GM10847 (cell line): ENCODE data around the gene TEDC1.

ENCODE experiments used
- POLR2A ChIP-seq: IDR thresholded peaks from 2 replicates; pipeline ENCODE4 v1.6.1; 2011; ENCODE audit not compliant: insufficient read length; ENCODE audit errors: extremely low read depth

Gene TEDC1

GRCh38 chr14:105529569-105530284 lies 38.7 kb downstream of the TEDC1 start:
- TF ChIP-seq POLR2A: no peak

GRCh38 chr14:105530285-105531087 lies 39.4 kb downstream of the TEDC1 start:
- TF ChIP-seq POLR2A: no peak

GRCh38 chr14:105531088-105531893 lies 40.2 kb downstream of the TEDC1 start:
- no peak for TF ChIP-seq POLR2A

DNA sequence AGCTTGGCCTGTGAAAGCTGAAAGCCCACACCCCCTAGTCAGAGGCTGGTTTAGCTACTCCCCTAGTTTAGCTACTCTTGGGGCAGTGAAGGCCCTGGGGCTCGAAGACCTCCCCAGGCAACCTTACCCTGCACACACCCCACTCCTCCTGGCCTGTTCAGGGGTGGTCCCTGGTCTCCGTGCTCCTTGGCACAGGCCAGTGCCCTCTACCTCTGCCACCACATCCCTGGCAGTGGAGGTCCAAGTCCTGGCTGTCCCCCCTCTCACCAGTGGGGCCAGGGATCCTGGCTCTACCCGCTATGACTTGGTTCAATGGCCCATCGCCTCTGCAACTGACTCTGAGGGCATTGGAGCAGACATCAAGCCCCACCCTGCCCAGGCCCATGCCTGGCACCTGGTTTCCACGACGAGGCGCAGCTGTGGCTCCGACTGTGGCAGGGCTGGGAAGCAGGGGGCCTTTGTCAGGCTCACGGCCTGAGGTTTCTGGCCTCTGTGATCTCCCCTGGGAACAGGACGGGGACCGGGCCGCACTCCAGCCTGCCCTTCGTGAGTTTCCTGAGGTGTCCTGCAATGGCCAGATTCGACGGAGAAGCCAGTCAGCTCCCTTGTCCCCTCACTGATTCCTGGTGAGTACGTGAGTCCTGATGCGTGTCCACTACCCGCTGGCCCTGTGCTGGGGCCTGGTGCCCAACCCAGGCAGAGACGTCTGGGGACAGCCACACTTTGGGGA lies 41.0 kb downstream of the TEDC1 start:
- TF ChIP-seq POLR2A: no peak

DNA sequence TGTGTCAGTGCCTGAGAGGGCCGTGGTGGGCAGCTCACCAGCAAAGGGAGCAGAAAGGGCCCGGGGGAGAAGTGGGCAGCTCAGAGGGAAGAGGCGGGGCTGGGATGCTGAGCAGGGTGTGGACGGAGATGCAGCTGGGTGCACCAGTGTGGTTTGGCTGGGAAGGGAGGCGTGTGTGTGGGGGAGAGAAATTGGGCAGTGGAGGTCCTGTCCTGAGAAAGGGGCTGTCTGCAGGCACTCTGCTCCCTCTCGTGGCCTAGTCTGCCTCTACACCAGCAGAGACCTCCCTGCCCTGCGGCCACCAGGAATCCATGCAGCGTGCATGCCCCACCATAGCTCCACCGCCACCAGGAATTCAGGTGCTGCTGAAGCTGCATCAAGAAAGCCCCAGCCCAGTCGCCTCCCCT lies 41.7 kb downstream of the TEDC1 start:
- no peak for TF ChIP-seq POLR2A

DNA sequence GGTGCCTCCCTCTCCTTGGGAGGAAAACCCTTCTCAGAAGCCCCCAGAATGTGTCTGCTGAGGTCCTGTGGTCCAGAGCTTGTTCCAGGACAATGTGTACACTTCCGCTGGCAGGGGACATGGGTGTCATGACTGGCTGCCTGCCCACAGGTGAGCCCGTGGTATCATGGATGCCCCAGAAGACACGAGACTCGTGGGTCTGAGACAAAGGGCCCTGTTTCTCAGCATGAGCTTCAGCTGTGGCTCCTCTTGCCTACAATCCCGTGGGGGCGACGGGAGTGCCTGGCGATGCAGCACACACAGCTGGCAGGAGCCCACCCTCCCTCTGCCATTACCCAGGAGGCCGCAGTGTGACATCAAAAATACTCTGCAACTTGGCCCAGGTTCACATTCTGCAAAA lies 42.3 kb downstream of the TEDC1 start:
- no peak for TF ChIP-seq POLR2A

DNA sequence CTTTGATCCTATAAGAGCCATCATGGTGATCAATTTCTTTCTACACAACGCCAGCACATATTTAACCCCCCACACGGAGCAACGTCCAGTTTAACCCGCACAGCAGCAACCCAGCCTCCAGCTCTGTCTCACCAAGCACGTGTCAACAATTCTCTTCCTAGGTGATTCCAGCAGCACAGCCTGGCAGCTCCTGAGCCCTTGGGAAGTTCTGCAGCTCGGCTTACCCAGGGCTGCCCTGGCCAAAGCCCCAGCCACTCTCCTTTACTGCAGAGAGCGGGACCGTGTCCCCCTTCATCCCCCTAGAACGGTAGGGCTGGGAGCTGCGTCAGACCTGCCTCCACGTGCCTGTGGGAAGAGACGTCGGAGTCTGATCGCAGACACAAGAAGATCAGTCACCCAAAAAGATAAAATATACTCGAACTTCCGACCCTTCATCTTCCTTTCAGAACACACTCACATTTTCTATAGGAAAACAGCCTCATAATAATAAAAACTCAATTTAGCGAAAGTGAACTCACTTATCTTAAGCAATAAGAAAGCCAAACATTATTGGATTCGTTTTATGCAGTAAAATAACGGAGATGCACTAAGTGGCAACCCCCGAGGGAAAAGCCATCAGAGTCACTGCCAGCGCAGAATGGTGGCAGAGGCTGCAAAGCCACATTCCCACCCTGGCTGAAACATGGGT lies 42.9 kb downstream of the TEDC1 start:
- no peak for TF ChIP-seq POLR2A

DNA sequence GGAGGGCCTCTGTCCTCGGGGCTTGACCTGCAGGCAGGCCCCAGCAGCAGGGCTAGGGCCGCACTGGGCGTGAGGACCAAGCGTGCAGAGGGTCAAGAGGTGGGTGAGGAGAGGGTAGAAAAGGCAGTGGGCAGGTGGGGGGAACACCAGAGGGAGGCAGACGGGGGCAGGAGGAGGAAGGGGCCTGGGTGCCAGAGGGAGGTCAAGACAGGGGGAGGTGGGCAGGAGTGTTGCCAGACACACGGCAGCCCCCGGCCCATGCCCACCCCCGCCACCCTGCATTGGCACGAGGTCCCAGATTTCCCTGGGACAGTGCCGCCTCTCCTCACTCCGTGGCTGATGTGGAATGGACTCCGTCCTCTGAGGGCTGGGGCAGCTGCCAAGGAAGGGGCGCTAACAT lies 43.5 kb downstream of the TEDC1 start:
- TF ChIP-seq POLR2A: no peak

DNA sequence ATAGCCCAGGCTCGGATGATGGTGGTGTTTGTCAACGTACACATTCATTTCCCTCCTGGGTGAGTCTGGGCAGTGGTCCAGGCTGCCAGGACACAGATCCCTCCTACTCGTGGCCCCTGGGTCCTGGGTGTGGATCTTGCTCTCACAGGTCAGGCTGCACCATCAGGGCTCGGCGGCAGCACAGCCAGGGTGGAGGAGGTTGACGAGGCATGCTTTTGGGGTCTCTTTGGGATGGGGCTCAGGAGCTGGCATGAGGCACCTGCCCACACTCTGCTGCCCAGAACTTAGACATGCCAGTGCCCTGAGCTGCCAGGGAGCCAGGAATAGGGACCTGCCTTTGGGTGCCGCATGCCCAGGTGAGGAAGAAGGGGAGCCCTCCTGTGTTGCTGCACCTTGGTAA lies 45.0 kb downstream of the TEDC1 start:
- no peak for TF ChIP-seq POLR2A

DNA sequence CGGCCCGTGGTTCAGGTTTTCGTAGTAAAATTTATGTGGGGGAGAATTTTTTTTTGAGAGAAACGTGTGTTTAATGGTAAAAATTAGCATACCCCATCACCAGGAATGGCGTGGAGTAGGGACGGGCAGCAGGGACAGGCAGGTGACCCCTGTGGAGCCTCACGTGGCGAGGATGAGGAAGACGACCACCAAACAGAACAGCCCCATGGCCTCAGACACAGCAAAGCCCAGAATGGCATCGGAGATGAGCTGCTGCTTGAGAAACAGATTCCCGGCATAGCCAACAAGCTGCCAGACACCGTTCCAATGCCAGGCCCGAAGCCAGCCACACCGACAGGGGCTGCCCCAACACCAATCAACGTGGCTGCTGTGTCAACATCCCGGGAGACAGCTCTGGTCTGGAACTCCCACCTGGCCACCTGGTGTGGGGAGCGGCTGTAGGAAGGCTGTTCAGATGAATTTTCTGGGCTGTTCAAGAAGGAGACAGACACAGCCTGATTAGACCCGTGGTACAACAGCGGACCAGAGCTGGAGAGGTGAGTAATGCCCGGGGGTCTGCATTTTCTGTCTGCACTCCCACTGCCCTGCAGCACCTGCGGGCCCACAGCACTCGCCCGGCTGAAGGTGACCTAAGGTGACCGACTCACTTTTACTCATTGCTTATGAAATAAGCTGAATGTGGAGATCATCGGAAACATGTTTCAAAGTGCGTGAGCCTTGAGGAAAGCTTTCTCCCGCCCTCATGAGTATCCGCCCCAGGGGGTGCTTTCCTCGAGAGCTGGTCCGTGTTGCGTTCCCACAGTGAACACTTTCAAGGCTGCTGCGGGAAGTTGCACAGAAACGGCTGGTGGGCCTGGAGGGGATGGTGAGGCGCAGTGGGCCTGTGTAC lies 45.9 kb downstream of the TEDC1 start:
- TF ChIP-seq POLR2A: no peak

- no peak for TF ChIP-seq POLR2A
These were observed 46.8 kb downstream of the TEDC1 start for GRCh38 chr14:105537580-105538474.

DNA sequence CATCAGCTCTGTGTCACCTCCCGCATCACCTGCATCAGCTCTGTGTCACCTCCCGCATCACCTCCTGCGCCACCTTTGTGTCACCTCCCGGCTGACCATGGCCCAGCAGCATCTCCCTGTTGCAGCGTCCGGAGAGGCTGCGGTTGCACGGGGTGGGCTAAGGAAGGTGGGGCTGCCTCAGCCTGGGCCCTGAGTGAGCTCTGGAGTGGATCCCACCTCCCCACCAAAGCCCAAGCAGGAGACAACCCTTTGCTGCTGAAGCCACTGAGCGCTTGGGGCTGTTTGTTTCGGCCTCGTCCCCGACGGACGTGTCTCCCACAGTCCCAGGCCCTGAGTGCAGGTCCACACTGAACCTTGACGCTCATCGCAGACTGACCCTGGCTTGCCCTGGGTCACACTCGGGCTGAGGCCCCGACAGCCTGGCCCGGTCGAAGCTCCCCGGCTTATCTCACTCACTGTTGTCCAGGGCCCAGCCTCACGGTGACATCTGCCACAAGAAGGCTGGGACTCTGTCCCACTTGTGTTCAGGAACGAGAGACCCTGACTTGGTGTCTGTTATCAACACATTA lies 47.5 kb downstream of the TEDC1 start:
- TF ChIP-seq POLR2A: no peak

GRCh38 chr14:105540811-105541210 lies 49.8 kb downstream of the TEDC1 start:
- TF ChIP-seq POLR2A: no peak
